ENCODE results near the gene ZNF648. TPM values are rescaled to one million over a fixed set of nuclear protein-coding genes. Genes with fewer than 3 reads are reported as not detected.

The ZNF648 gene
- total and polyA plus RNA-seq, 2 of the 4 experiments (the other 2 are of a cell fraction) = not detected

- POLR2A ChIA-PET (ENCODE audit: unreplicated experiment) = no interaction called here
Measured at GRCh38 chr1:182062223-182062622, 711 bp upstream of the ZNF648 start.

More at GRCh38 chr1:182062223-182062622, 711 bp upstream of the ZNF648 start:
- WGBS, 2 experiments (ENCODE audit: extremely low coverage in 2 of 2, insufficient read length in 1 of 2) = no CpG with 5 or more reads among the region's 1 CpG
- no peaks in the 10 kb centered on the region for H3K27me3 ChIP-seq (ENCODE audit: control insufficient read depth, insufficient read depth, low read length)
- H3K9ac ChIP-seq (ENCODE audit: low read depth, low read length) = no peak overlapping the region
- TF ChIP-seq ELK1 (IDR thresholded peaks at IDR 0.05; ENCODE audit: borderline replicate concordance, low read depth, low read length) = no peak
- TF ChIP-seq RFX5 (IDR thresholded peaks at IDR 0.05; ENCODE audit: low read depth, low read length) = no peak
- no peak for TF ChIP-seq CHD1 (IDR thresholded peaks at IDR 0.05; ENCODE audit: low read depth, low read length)
- TF ChIP-seq MAZ (IDR thresholded peaks at IDR 0.05; ENCODE audit: borderline replicate concordance, low read depth, low read length) = no peak
- no peak for TF ChIP-seq CTCF (conservative IDR thresholded peaks at IDR 0.05; ENCODE audit: low read depth, low read length)
- TF ChIP-seq RCOR1 (IDR thresholded peaks at IDR 0.05; ENCODE audit: insufficient replicate concordance, low read length) = no peak
- no peak for TF ChIP-seq FOS (IDR thresholded peaks at IDR 0.05; ENCODE audit: low read depth, low read length)
- TF ChIP-seq NFE2L2 (IDR thresholded peaks at IDR 0.05; ENCODE audit: low read depth, low read length) = no peak
- no peak for TF ChIP-seq POLR2A (IDR thresholded peaks at IDR 0.05; ENCODE audit: low read depth, low read length)
- TF ChIP-seq BHLHE40 (IDR thresholded peaks at IDR 0.05; ENCODE audit: low read depth, low read length) = no peak
- TF ChIP-seq MXI1 (IDR thresholded peaks at IDR 0.05; ENCODE audit: borderline replicate concordance, low read depth, low read length) = no peak
- no peak for TF ChIP-seq CEBPB (IDR thresholded peaks at IDR 0.05; ENCODE audit: low read depth, low read length)
- TF ChIP-seq RAD21 (IDR thresholded peaks at IDR 0.05; ENCODE audit: low read length) = no peak
- no peak for TF ChIP-seq SMC3 (IDR thresholded peaks at IDR 0.05; ENCODE audit: low read depth, low read length)
- TF ChIP-seq MAFK (IDR thresholded peaks at IDR 0.05; ENCODE audit: low read depth, low read length) = no peak
- TF ChIP-seq USF2 (IDR thresholded peaks at IDR 0.05; ENCODE audit: low read depth, low read length) = no peak
- intact Hi-C loops (cut with micrococcal nuclease) (no loop called here), in situ Hi-C loops (cut with MboI; ENCODE audit: low sequenced_read_pairs) (loop anchor here (25.0 kb wide), 1 partner anchor 850 kb away; no protein-coding TSS in a partner anchor), dilution Hi-C loops (cut with HindIII; ENCODE audit: low sequenced_read_pairs, unreplicated experiment) (no loop called here)
- CTCF ChIA-PET = no interaction called here
- no peak overlapping the region for H3K18ac ChIP-seq (ENCODE audit: low read depth, low read length)
- no peak overlapping the region for H2AK5ac ChIP-seq (ENCODE audit: low read depth, low read length)
- no peak overlapping the region for H3K4me3 ChIP-seq (ENCODE audit: insufficient read depth, low read depth, low read length)
- no peak overlapping the region for H3K56ac ChIP-seq (ENCODE audit: extremely low read depth, insufficient read depth, low read length)
- H3K79me1 ChIP-seq (ENCODE audit: low read depth in 1 of 2, low read length in 2 of 2) = no peaks in the 10 kb centered on the region
- no peak overlapping the region for H3K4me2 ChIP-seq (ENCODE audit: low read depth, low read length)
- no peak overlapping the region for H2AFZ ChIP-seq (replicated peaks; ENCODE audit: low read length, poor library complexity)
- H3K36me3 ChIP-seq (ENCODE audit: control insufficient read depth, insufficient read depth, low read length) = no peaks in the 10 kb centered on the region
- H3K4me1 ChIP-seq (ENCODE audit: control insufficient read depth, insufficient read depth, low read length) = no peaks in the 10 kb centered on the region
- no peak overlapping the region for H2BK5ac ChIP-seq (ENCODE audit: low read depth, low read length, poor library complexity, severe bottlenecking)
- H3K9me3 ChIP-seq (ENCODE audit: control insufficient read depth, insufficient read depth, low read length) = no peaks in the 10 kb centered on the region; the same call in 1 of the 2 replicates
- H4K20me1 ChIP-seq (ENCODE audit: insufficient read depth, low read length) = no peaks in the 10 kb centered on the region
- no peak overlapping the region for H4K5ac ChIP-seq (ENCODE audit: low read depth, low read length)
- BruUV-seq (replicated peaks) = no TSS peak
- H2BK20ac ChIP-seq (ENCODE audit: low read depth, low read length) = no peak overlapping the region
- no peak overlapping the region for H3K27ac ChIP-seq (ENCODE audit: insufficient read depth, low read length)
- no peak overlapping the region for H4K8ac ChIP-seq (ENCODE audit: low read depth in 2 of 2, low read length in 2 of 2)
- H3K14ac ChIP-seq (replicated peaks; ENCODE audit: low read depth, low read length) = no peak overlapping the region
- H3K4ac ChIP-seq (ENCODE audit: low read depth, low read length) = no peak overlapping the region
- no peak overlapping the region for H4K91ac ChIP-seq (ENCODE audit: insufficient read depth, low read depth, low read length)
- H3K9me1 ChIP-seq (ENCODE audit: insufficient read depth, low read length) = no peaks in the 10 kb centered on the region
- no peak overlapping the region for H2BK15ac ChIP-seq (ENCODE audit: low read depth, low read length)
- H2BK120ac ChIP-seq (ENCODE audit: low read depth, low read length) = no peak overlapping the region
- H2AK9ac ChIP-seq (replicated peaks; ENCODE audit: low read depth, low read length, poor library complexity) = no peak overlapping the region
- no peak for ATAC-seq (ENCODE audit: low read depth)
- H3K23ac ChIP-seq (ENCODE audit: low read depth, low read length) = no peak overlapping the region
- DNase-seq = no peak
